ENCODE data around the gene WDR26. TPM values are rescaled to one million over a fixed set of nuclear protein-coding genes. Genes with fewer than 3 reads are reported as not detected.

Gene WDR26
- total RNA-seq, 1 experiment from 2014 or later, result 81.4 TPM

DNA sequence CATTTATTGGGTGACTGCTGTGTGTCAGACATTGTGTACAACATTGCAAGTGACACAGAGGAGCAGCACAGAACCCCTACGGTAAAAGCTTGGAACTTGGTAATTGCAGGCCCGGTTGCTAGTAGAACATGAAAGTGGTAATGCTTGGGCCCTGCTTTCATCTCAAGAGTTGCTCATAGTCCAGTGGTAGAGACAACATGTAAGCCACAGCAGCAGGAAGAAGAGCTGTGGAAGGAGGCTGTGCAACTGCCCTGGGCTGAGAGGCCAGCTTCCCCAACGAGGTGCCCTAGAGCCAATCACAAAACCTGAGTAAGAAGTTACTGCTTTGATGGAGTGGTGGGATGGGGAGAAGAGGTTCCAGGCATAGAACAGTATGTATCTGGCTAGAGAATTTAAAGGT lies 59.5 kb downstream of the WDR26 start:
- H3K9ac ChIP-seq (ENCODE audit: extremely low read depth, insufficient read length, low read length), result no peak overlapping the region
- no peak overlapping the region for H3K4me2 ChIP-seq (ENCODE audit: insufficient read depth, insufficient read length, low read length)
- Mint-ChIP-seq H3K27me3 (ENCODE audit: low read depth) (no peaks in the 10 kb centered on the region), H3K9me3 (no peaks in the 10 kb centered on the region), H3K27ac (peak overlapping the region in 2 of 3 experiments; percentile 8 to 83; a peak in 2 of 7 replicates), H3K4me3 (no peak overlapping the region), H3K36me3 (ENCODE audit: insufficient read depth in 1 of 3, low read depth in 3 of 3) (peaks cover 40 to 79% (median 76%) of the 10 kb centered on the region in 3 experiments), H3K4me1 (peaks cover 2 to 6% of the 10 kb centered on the region in 2 experiments; a peak in 2 of 4 replicates)
- no peak overlapping the region for H2BK12ac ChIP-seq (ENCODE audit: insufficient read length, low read depth, low read length)
- no peak overlapping the region for H2BK5ac ChIP-seq (ENCODE audit: insufficient read length, low read length)
- no peaks in the 10 kb centered on the region for H3K79me1 ChIP-seq (ENCODE audit: insufficient read depth, low read depth, low read length, poor library complexity, severe bottlenecking)
- H3K14ac ChIP-seq (ENCODE audit: insufficient read depth, low read length), result no peak overlapping the region
- no peak overlapping the region for H2BK20ac ChIP-seq (ENCODE audit: low read depth, low read length, poor library complexity, severe bottlenecking)
- no peak overlapping the region for H3T11ph ChIP-seq (ENCODE audit: low read length)
- DNase-seq, result no peak
- H3K23me2 ChIP-seq (ENCODE audit: insufficient read length, low read depth, low read length, poor library complexity, severe bottlenecking), result no peaks in the 10 kb centered on the region
- H3K56ac ChIP-seq (ENCODE audit: insufficient read length, low read depth, low read length), result no peak overlapping the region
- H3K79me2 ChIP-seq (ENCODE audit: insufficient read depth, low read length), result no peaks in the 10 kb centered on the region; the same call in 1 of the 2 replicates
- no peak overlapping the region for H3K4ac ChIP-seq (ENCODE audit: low read depth, low read length)
- H2AFZ ChIP-seq (ENCODE audit: low read length), result no peak overlapping the region
- H4K91ac ChIP-seq (ENCODE audit: insufficient read length, low read depth, low read length), result no peak overlapping the region
- no peak overlapping the region for H3K27ac ChIP-seq (ENCODE audit: insufficient read length, low read depth, low read length)
- H2BK15ac ChIP-seq (ENCODE audit: low read depth, low read length), result no peak overlapping the region
- H2AK5ac ChIP-seq (ENCODE audit: insufficient read length, low read length), result no peak overlapping the region
- TF ChIP-seq CTCF (conservative IDR thresholded peaks at IDR 0.05), result no peak
- H3K23ac ChIP-seq (ENCODE audit: insufficient read length, low read depth, low read length), result no peak overlapping the region
- H3K18ac ChIP-seq (ENCODE audit: insufficient read length, low read depth, low read length), result no peak overlapping the region
- H4K8ac ChIP-seq (replicated peaks; ENCODE audit: insufficient read length, low read depth, low read length), result no peak overlapping the region
- no peak overlapping the region for H2BK120ac ChIP-seq (ENCODE audit: low read depth, low read length, poor library complexity, severe bottlenecking)
- no peaks in the 10 kb centered on the region for H3K4me1 ChIP-seq (ENCODE audit: insufficient read depth, low read length)
- no peaks in the 10 kb centered on the region for H4K20me1 ChIP-seq (ENCODE audit: control insufficient read depth, insufficient read depth, insufficient read length)
- H3K27me3 ChIP-seq (ENCODE audit: insufficient read depth, low read length), result no peaks in the 10 kb centered on the region
- H3K9me3 ChIP-seq (ENCODE audit: control insufficient read depth, low read depth, low read length), result no peaks in the 10 kb centered on the region
- WGBS (ENCODE audit: extremely low coverage, insufficient read length, low lambda C conversion rate), result no CpG with 5 or more reads among the region's 3 CpGs
- no peak overlapping the region for H4K5ac ChIP-seq (ENCODE audit: insufficient read length, low read depth, low read length)

Data from H9 (cell line).